Endothelial cell (in vitro differentiated cells): ENCODE data around the gene RNF144A. TPM values are rescaled to one million over a fixed set of nuclear protein-coding genes. Genes with fewer than 3 reads are reported as not detected.

Experiments used
- DNase-seq: peaks from one replicate; pipeline ENCODE4 v3.0.0; 2021; ENCODE audit warnings: low spot score
- H3K27ac Mint-ChIP-seq: one replicate; pipeline ENCODE4 v1.8.0; 2021; ENCODE audit warnings: mixed read lengths, inconsistent platforms; ENCODE audit not compliant: unreplicated experiment
- H3K27me3 Mint-ChIP-seq: one replicate; pipeline ENCODE4 v1.8.0; 2021; ENCODE audit warnings: mild to moderate bottlenecking, moderate library complexity, mixed read lengths, inconsistent platforms; ENCODE audit not compliant: unreplicated experiment
- H3K36me3 Mint-ChIP-seq: one replicate; pipeline ENCODE4 v1.8.0; 2021; ENCODE audit warnings: mild to moderate bottlenecking, low read depth, mixed read lengths, inconsistent platforms; ENCODE audit not compliant: unreplicated experiment
- H3K4me1 Mint-ChIP-seq: one replicate; pipeline ENCODE4 v1.8.0; 2021; ENCODE audit warnings: mild to moderate bottlenecking, mixed read lengths, inconsistent platforms; ENCODE audit not compliant: unreplicated experiment
- H3K4me3 Mint-ChIP-seq: one replicate; pipeline ENCODE4 v1.8.0; 2021; ENCODE audit warnings: mild to moderate bottlenecking, mixed read lengths, inconsistent platforms; ENCODE audit not compliant: unreplicated experiment
- H3K9me3 Mint-ChIP-seq: one replicate; pipeline ENCODE4 v1.8.0; 2021; ENCODE audit warnings: mixed read lengths, inconsistent platforms; ENCODE audit not compliant: unreplicated experiment
- total RNA-seq: library from RNA; stranded (reverse); fragmentation: NEBNext Ultra II Directional; extraction: Animal tissue kit (Norgen Biotek cat#: 25700); gene quantifications from one replicate; pipeline ENCODE4 v1.2.1, GENCODE V29; 2021; ENCODE audit not compliant: unreplicated experiment
- TF ChIP-seq, protein P1 (sequence below): fragments of 200-600 bp; sonication (generic); IDR thresholded peaks from one replicate; pipeline ENCODE4 v1.5.0; 2021; ENCODE audit warnings: antibody characterized with exemption; ENCODE audit not compliant: unreplicated experiment

Gene RNF144A
- total RNA-seq, 1 donor from 2014 or later = 81.3 TPM

GRCh38 chr2:6940820-6941219, 23.6 kb downstream of the RNF144A start:
- peaks cover 29% of the 10 kb centered on the region for H3K36me3 Mint-ChIP-seq
- peaks cover 13% of the 10 kb centered on the region for H3K4me1 Mint-ChIP-seq
- TF ChIP-seq, protein P1, sequence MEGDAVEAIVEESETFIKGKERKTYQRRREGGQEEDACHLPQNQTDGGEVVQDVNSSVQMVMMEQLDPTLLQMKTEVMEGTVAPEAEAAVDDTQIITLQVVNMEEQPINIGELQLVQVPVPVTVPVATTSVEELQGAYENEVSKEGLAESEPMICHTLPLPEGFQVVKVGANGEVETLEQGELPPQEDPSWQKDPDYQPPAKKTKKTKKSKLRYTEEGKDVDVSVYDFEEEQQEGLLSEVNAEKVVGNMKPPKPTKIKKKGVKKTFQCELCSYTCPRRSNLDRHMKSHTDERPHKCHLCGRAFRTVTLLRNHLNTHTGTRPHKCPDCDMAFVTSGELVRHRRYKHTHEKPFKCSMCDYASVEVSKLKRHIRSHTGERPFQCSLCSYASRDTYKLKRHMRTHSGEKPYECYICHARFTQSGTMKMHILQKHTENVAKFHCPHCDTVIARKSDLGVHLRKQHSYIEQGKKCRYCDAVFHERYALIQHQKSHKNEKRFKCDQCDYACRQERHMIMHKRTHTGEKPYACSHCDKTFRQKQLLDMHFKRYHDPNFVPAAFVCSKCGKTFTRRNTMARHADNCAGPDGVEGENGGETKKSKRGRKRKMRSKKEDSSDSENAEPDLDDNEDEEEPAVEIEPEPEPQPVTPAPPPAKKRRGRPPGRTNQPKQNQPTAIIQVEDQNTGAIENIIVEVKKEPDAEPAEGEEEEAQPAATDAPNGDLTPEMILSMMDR = no peak
- H3K27ac Mint-ChIP-seq = no peak overlapping the region
- no peak for DNase-seq
- no peak overlapping the region for H3K4me3 Mint-ChIP-seq
- no peaks in the 10 kb centered on the region for H3K27me3 Mint-ChIP-seq
- H3K9me3 Mint-ChIP-seq = no peaks in the 10 kb centered on the region

- Mint-ChIP-seq H3K36me3 (peaks cover 29% of the 10 kb centered on the region), H3K27ac (no peak overlapping the region), H3K4me1 (peaks cover 13% of the 10 kb centered on the region), H3K27me3 (no peaks in the 10 kb centered on the region), H3K4me3 (peak overlapping the region; percentile 7), H3K9me3 (no peaks in the 10 kb centered on the region)
- TF ChIP-seq, protein P1 = no peak
- DNase-seq = no peak
Observed at GRCh38 chr2:6941299-6942046, 24.3 kb downstream of the RNF144A start.

GRCh38 chr2:6942848-6943247, 25.6 kb downstream of the RNF144A start:
- TF ChIP-seq, protein P1 = no peak
- Mint-ChIP-seq H3K4me3 (peak overlapping the region; percentile 26), H3K36me3 (peaks cover 29% of the 10 kb centered on the region), H3K9me3 (no peaks in the 10 kb centered on the region), H3K4me1 (peaks cover 9% of the 10 kb centered on the region), H3K27me3 (no peaks in the 10 kb centered on the region), H3K27ac (no peak overlapping the region)
- no peak for DNase-seq

- no peaks in the 10 kb centered on the region for H3K9me3 Mint-ChIP-seq
- H3K27ac Mint-ChIP-seq = no peak overlapping the region
- TF ChIP-seq, protein P1 = no peak
- H3K36me3 Mint-ChIP-seq = peaks cover 32% of the 10 kb centered on the region
- DNase-seq = no peak
- H3K4me3 Mint-ChIP-seq = no peak overlapping the region
- H3K4me1 Mint-ChIP-seq = peaks cover 9% of the 10 kb centered on the region
- H3K27me3 Mint-ChIP-seq = no peaks in the 10 kb centered on the region
Observed at GRCh38 chr2:6943523-6943922, 26.3 kb downstream of the RNF144A start.

GRCh38 chr2:6943971-6944370, 26.8 kb downstream of the RNF144A start:
- H3K9me3 Mint-ChIP-seq = no peaks in the 10 kb centered on the region
- TF ChIP-seq, protein P1 = no peak
- no peaks in the 10 kb centered on the region for H3K27me3 Mint-ChIP-seq
- H3K4me3 Mint-ChIP-seq = no peak overlapping the region
- peaks cover 32% of the 10 kb centered on the region for H3K36me3 Mint-ChIP-seq
- H3K4me1 Mint-ChIP-seq = peaks cover 9% of the 10 kb centered on the region
- no peak overlapping the region for H3K27ac Mint-ChIP-seq
- no peak for DNase-seq
